Stomach (tissue), 4 donors: Measurements from ENCODE around the gene KRT12.

Experiments used
- CTCF ChIP-seq, 7 experiments: fragments of 450-650 bp in 4 of 7; fragments of 200-600 bp in 3 of 7; sonication (generic) in 3 of 7; IDR thresholded peaks; one replicate each; pipeline ENCODE4 v1.5.1; 2016 to 2019; ENCODE audit warnings: antibody characterized with exemption in 7 of 7, control low read depth in 2 of 7, mild to moderate bottlenecking in 1 of 7
- EP300 ChIP-seq: sonication (generic); formaldehyde crosslinking; IDR thresholded peaks from one replicate; pipeline ENCODE4 v1.6.1; 2017; ENCODE audit warnings: antibody characterized with exemption

GRCh38 chr17:40872416-40872815 is 5.4 kb upstream of the KRT12 start:
- TF ChIP-seq CTCF (IDR thresholded peaks at IDR 0.05): no peak
- no peak for TF ChIP-seq EP300
